Brain microvascular endothelial cell (primary cell): ENCODE measurements around the gene ARF1.

ENCODE experiments used
- DNase-seq: peaks from one replicate; pipeline ENCODE4 v3.0.0-alpha.2; 2020
- H3K27ac ChIP-seq: fragments of 250-450 bp; sonication (Bioruptor Pico); 2 replicates; pipeline ENCODE4 v1.5.1; 2020; ENCODE audit warnings: mild to moderate bottlenecking, moderate library complexity
- H3K27me3 ChIP-seq: fragments of 250-450 bp; sonication (Bioruptor Pico); replicated peaks from 2 replicates; pipeline ENCODE4 v1.5.1; 2020; ENCODE audit warnings: mild to moderate bottlenecking
- H3K36me3 ChIP-seq: fragments of 250-450 bp; sonication (Bioruptor Pico); replicated peaks from 2 replicates; pipeline ENCODE4 v1.5.1; 2020; ENCODE audit warnings: mild to moderate bottlenecking
- H3K4me3 ChIP-seq: 2 replicates; pipeline ENCODE4 v1.5.1; 2011; ENCODE audit warnings: low read depth, mild to moderate bottlenecking, control low read depth, low read length, moderate library complexity
- in situ Hi-C: cut with HindIII; loops from 2 replicates; pipeline ENCODE4 v1.10.0; 2017; ENCODE audit warnings: low sequenced_read_pairs, low pct_ligation_motif_present
- TF ChIP-seq, protein P1 (sequence below): IDR thresholded peaks from 2 replicates; pipeline ENCODE4 v1.5.1; 2011; ENCODE audit warnings: low read depth, mild to moderate bottlenecking, moderate library complexity, low read length, control low read depth, inconsistent platforms; ENCODE audit errors: missing control alignments

ARF1 gene

GRCh38 chr1:228062085-228062791, 20.3 kb upstream of the ARF1 start:
- in situ Hi-C loops, result no loop called here
- H3K27ac ChIP-seq, result no peak overlapping the region
- peaks cover 31% of the 10 kb centered on the region for H3K27me3 ChIP-seq
- TF ChIP-seq, protein P1, sequence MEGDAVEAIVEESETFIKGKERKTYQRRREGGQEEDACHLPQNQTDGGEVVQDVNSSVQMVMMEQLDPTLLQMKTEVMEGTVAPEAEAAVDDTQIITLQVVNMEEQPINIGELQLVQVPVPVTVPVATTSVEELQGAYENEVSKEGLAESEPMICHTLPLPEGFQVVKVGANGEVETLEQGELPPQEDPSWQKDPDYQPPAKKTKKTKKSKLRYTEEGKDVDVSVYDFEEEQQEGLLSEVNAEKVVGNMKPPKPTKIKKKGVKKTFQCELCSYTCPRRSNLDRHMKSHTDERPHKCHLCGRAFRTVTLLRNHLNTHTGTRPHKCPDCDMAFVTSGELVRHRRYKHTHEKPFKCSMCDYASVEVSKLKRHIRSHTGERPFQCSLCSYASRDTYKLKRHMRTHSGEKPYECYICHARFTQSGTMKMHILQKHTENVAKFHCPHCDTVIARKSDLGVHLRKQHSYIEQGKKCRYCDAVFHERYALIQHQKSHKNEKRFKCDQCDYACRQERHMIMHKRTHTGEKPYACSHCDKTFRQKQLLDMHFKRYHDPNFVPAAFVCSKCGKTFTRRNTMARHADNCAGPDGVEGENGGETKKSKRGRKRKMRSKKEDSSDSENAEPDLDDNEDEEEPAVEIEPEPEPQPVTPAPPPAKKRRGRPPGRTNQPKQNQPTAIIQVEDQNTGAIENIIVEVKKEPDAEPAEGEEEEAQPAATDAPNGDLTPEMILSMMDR, result no peak
- no peak for DNase-seq
- no peak overlapping the region for H3K4me3 ChIP-seq
- H3K36me3 ChIP-seq, result no peaks in the 10 kb centered on the region

- H3K27me3 ChIP-seq, result peaks cover 29% of the 10 kb centered on the region
- H3K27ac ChIP-seq, result no peak overlapping the region
- TF ChIP-seq, protein P1, result peak; percentile 5
- in situ Hi-C loops, result no loop called here
- DNase-seq, result no peak
- no peaks in the 10 kb centered on the region for H3K36me3 ChIP-seq
- no peak overlapping the region for H3K4me3 ChIP-seq
Measured at GRCh38 chr1:228062812-228063211, 19.7 kb upstream of the ARF1 start.

DNA sequence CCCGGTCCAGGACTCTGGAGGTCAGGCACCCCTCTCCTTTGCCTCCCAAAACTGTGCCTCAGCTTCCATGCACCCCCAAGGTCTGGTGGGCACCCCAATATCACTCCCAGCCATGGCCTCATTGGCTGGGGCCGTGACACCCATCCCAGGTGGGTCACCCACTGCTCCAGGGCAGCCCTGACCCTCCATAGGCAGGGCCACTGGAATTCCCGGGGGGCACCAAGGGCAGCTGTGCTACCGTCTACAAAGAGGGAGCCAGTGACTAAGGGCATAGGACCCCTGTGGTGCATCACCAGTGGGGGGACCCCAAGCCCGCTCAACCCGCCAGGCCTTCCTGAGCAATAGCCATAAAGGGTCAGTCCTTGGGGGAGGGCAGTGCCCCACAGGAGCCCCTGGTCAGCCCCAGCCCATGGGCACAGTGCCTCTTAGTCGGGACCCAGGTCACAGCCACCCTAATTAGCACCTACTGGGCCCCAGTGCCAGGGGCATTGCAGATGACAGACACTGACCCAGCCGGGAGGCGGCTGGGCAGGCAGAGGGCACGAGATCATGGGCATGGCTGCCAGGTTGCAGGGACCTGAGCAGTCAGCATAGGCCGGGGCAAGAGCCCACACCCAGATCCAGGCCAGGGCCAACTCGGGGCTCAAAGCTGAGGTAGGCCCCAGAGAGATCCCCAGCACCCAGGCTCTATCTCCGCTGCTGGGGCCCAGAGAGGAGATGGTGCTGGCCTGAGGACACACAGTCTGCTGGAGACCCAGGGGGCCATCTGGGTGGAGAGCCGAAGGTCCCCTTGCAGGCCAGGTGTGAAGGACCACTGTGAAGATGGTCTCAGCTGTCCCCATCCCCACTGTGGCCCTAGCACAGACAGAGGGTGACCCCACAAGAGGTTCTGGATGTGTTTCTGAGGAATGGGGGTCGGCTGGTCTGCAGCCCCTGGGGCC, 19.0 kb upstream of the ARF1 start:
- in situ Hi-C loops, result no loop called here
- DNase-seq, result no peak
- Histone ChIP-seq H3K36me3 (no peaks in the 10 kb centered on the region), H3K4me3 (no peak overlapping the region), H3K27me3 (peaks cover 24% of the 10 kb centered on the region), H3K27ac (no peak overlapping the region)
- TF ChIP-seq, protein P1, result no peak

DNA sequence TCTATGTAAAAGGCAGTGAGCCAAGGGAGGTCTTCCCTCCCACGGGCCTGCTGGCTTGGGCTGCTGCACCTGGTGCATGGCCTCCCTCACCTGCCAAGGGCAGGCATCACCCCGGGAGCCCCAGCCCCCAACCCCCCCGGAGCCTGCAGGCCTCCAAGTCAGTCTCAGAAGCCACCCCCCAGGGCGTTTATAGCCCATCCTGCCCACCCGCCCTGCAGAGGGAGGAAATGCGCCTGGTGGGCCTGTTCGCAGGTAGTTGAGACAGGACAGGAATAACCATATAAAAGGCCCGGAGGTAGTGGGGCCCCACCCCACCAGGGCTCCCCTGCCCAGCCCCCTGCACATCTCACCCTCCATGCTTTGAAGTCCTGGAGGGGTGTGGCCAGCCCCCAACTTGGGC, 18.2 kb upstream of the ARF1 start:
- DNase-seq, result no peak
- in situ Hi-C loops, result no loop called here
- TF ChIP-seq, protein P1, result no peak

DNA sequence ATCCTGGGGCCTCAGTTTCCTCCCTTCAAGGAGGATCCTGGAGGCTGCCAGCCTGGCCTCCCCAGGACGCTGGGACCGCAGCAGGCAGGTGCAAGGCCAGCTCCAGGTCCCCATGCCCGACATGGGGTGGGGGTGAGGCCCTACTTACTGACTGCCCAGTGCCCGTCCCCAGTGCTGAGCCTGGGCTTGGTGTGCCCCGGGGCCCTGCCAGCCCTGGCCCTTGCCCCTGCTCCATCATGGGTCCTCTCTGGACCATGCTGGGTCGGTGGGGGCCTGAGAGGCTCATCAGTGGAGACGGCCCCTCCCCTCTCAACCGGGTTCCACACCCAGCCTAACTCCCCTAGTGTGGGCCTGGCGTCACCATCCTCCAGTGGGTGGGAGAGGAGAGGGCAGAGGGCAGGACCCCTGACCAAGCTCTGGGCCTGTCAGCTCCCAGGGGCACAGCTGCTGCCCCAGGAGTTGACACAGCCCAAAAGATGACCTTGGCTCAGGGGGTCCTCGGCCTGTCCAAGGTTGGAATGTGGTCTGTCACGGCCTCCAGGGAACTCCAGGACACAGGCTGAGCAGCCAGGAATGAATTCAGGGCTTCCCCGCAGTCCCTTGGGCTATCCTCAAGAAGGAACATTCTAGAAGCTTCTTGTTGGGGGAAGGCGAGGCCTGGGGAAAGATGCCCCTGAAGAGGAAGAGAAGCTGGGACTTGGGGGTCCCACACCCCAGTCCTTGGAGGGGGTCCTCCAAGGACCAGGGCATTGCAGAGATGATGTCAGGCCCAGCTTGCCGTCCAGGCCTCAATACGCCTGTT, 17.6 kb upstream of the ARF1 start:
- DNase-seq, result no peak
- peaks cover 10% of the 10 kb centered on the region for H3K27me3 ChIP-seq
- in situ Hi-C loops, result no loop called here
- no peak overlapping the region for H3K4me3 ChIP-seq
- TF ChIP-seq, protein P1, result no peak
- no peaks in the 10 kb centered on the region for H3K36me3 ChIP-seq
- H3K27ac ChIP-seq, result no peak overlapping the region

More for the DNA sequence above, 18.2 kb upstream of the ARF1 start:
- Histone ChIP-seq H3K27me3 (peaks cover 16% of the 10 kb centered on the region), H3K36me3 (no peaks in the 10 kb centered on the region), H3K27ac (no peak overlapping the region), H3K4me3 (no peak overlapping the region)
